NCI-H2227 (cell line): ENCODE measurements around the gene FDPS.
A peak's percentile ranks its signal among the peaks of the same experiment; 100 is the strongest.
"Not testable (repeated sequence)": the region's sequence is repeated elsewhere in the genome, so short reads cannot be mapped to it uniquely, and the experiment has no call there.

ENCODE experiments used
- DNase-seq: peaks from one replicate; lab custom pipeline; 2025; ENCODE audit not compliant: unreplicated experiment; lab: John Stamatoyannopoulos, UW

Gene FDPS

GRCh38 chr1:155318082-155318481, 9.4 kb downstream of the FDPS start:
- DNase-seq = no peak

DNA sequence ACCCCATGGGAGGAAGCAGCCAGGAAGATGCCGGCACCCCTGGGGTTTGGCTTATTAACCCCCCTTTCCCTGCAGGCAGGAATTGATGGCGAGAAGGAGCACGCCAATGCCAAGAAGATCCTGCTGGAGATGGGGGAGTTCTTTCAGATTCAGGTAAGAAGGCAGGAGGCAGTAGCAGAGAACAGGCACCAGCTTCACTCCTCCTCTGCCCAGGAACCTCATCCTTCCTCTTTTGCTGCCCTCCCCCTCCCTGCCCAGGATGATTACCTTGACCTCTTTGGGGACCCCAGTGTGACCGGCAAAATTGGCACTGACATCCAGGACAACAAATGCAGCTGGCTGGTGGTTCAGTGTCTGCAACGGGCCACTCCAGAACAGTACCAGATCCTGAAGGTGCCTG, 10.9 kb downstream of the FDPS start:
- no peak for DNase-seq

- no peak for DNase-seq
Measured at GRCh38 chr1:155320252-155320651, 11.6 kb downstream of the FDPS start.

GRCh38 chr1:155320661-155321617, 12.3 kb downstream of the FDPS start, which contains the start of gene RUSC1:
TSS of gene RUSC1 (plus strand) at chr1:155320894. CDS start at chr1:155321774, 880 bp downstream.
- DNase-seq = peak; percentile 94

DNA sequence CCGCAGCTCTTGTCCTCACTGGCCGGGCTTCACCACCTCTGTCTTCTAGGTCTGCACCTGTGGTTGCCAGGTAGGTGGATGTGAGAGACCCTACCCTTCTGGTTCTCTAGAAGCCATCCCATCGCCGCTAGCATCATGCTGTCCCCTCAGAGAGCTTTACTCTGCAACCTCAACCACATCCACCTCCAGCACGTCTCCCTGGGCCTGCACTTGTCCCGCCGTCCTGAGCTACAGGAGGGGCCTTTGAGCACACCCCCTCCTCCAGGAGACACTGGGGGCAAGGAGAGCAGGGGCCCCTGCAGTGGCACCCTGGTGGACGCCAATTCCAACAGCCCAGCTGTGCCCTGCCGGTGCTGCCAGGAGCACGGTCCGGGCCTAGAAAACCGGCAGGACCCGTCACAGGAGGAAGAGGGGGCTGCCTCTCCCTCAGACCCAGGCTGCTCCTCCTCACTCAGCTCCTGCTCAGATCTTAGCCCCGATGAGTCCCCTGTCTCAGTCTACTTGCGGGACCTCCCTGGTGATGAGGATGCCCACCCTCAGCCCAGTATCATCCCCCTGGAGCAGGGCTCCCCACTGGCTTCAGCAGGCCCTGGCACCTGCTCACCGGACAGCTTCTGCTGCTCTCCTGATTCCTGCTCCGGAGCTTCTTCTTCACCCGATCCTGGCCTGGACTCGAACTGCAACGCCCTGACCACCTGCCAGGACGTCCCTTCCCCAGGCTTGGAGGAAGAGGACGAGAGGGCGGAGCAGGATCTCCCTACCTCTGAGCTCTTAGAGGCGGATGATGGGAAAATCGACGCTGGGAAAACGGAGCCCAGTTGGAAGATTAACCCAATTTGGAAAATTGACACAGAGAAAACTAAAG, 13.2 kb downstream of the FDPS start:
- peak; percentile 46 for DNase-seq

DNA sequence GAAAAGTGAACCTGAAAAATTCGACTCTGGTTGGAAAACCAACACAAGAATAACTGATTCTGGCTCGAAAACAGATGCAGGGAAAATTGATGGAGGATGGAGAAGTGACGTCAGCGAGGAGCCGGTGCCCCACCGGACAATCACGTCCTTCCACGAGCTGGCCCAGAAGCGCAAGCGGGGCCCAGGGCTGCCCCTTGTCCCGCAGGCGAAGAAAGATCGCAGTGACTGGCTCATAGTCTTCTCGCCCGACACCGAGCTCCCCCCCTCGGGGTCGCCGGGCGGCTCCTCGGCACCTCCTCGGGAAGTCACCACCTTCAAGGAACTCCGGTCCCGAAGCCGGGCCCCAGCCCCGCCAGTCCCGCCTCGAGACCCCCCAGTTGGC, 13.9 kb downstream of the FDPS start:
- peak; percentile 60 for DNase-seq

GRCh38 chr1:155322953-155323728, 14.5 kb downstream of the FDPS start:
- peak; percentile 93 for DNase-seq

GRCh38 chr1:155323729-155324036, 15.0 kb downstream of the FDPS start:
- peak; percentile 88 for DNase-seq

DNA sequence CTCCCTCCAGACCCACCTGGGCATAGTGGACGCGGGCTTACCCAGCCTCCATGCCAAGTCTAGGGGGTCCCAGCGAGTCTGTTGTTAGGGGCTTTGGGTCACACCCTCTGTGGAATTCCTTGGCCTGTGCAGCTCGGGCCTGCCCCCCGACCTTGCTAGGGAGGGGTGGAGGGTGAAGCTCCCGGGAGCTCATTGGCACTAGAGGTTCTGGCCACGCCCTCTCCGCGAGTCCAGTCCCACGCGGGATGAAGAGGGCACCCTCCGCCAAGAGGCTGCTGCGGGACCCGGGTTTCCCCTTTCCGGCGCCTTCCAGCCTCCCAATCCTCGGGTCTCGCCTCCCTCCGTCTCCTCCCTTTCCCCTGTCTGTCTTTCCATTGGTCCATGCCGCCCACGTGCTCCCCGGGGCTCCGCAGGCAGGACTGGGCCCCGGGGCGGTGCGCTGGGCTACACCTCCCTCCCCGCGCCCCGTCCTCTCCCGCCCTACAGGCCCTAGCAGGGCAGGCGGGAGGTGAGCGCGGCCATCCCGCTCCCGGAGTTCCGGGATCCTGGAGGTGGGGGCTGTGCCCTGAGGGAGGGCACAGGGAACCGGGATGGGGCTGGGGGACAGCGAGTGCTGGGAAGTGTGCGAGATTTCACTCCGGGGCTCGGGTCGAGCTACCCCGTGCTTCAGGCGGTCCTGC, 15.5 kb downstream of the FDPS start:
- DNase-seq = peak; percentile 94

- DNase-seq = peak; percentile 72
Measured at GRCh38 chr1:155324717-155325602, 16.3 kb downstream of the FDPS start.

DNA sequence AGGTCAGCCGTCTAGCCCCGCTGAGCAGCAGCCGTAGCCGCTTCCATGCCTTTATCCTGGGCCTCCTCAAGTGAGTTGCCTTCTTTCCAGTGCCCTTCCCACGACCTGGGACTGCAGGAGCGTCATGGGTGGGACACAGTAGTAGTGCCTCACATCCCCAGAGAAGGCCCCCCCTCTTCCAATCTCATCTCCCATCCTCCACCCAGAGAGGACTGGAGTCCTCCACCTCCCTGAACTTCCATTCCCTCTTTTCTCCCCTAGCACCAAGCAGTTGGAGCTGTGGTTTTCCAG, 16.9 kb downstream of the FDPS start:
- no peak for DNase-seq

DNA sequence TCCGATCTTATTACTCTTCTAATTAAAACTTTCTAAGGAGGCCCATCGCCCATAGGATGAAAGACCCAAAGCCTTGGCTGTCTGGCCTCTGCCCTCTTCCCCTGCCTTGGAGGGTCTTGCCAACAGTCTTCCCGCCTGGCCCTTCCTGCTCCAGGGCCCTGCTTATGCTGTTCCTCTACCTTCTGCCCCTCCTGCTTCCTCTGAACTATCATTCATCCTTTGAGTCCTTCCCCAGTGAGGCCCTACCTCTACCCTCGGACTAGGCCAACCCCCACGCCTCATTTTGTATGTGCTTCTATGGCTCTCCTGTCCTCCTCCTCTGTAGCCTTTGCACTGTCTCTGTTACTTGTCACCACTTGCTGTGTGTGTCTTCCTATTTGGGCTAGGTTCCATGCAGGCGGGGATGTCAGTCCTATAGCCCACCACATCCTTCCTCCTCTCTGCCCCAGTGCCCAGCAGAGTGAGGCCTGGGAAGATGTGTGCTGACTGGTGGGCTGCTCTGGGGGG, 17.4 kb downstream of the FDPS start:
- no peak for DNase-seq

GRCh38 chr1:155326631-155327037, 18.0 kb downstream of the FDPS start:
- DNase-seq = no peak

DNA sequence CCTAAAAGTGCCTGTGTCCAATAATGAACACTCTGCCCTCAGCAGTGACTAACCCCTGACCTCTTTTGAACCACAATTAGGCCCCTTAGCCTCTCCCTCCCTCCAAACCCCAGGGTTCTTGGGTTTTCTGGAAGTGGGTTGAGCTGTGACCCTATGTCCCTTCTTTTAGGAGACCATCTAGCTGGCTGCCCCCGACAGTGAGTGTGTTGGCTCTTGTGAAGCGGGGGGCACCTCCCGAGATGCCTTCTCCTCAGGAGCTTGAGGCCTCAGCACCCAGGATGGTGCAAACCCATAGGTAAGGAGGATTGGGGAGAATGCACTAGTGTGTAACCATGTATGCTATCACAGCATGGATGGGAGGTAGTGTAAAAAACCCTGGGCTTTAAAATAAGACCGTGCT, 19.3 kb downstream of the FDPS start:
- DNase-seq = no peak

DNA sequence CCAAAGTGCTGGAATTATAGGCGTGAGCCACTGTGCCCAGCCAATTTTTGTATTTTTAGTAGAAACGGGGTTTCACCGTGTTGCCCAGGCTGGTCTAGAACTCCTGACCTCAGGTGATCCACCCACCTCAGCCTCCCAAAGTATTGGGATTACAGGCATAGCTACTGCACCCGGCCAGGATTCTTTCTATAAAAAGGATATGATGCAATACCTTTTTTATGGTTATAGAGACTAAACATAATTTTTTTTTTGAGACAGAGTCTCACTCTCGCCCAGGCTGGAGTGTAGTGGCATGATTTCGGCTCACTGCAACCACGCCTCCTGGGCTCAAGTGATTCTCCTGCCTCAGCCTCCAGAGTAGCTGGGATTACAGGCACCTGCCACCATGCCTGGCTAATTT, 20.2 kb downstream of the FDPS start:
- not testable (repeated sequence) for DNase-seq

DNA sequence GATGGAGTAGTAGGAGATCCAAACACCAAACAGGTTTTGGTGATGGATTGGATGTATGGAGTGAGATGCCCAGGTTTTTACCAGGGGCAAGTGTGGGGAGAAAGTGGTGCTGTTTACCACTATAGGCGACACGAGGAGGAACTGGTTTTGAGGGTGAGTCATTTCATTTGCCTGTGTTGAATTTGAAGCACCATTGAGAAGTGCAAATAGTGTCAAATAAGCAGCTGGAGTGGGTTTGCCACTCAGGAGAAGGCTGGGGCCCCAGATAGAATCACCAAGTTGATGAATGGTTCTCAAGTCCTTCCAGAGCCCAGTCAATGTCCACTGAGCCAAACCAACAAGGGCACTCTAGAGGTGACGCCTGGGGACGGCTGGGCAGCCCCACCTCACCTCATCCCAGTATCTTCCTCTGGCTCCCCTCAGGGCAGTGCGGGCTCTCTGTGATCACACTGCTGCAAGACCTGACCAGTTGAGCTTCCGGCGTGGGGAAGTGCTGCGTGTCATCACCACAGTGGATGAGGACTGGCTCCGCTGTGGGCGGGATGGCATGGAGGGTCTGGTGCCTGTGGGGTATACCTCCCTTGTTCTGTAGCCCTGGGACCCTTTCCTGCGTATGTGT, 21.4 kb downstream of the FDPS start:
- no peak for DNase-seq

DNA sequence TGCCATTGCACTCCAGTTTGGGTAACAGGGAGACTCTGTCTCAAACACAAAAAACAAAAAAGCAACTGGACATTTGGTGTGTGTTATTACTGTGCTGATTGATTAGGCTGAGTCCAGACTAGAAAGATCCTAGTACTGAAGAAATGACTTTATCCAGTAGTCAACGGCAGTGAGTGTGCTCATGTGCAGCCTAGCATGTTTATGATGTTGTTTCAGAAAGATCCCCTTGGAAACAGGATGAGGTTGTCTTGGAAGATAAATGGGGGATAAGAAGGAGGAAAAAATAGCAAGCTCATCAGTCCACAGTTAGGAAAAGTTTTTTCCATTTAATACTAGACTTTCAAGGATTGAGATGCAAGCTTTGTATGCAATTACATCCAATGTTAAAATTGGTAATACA, 26.3 kb downstream of the FDPS start:
- DNase-seq = no peak

DNA sequence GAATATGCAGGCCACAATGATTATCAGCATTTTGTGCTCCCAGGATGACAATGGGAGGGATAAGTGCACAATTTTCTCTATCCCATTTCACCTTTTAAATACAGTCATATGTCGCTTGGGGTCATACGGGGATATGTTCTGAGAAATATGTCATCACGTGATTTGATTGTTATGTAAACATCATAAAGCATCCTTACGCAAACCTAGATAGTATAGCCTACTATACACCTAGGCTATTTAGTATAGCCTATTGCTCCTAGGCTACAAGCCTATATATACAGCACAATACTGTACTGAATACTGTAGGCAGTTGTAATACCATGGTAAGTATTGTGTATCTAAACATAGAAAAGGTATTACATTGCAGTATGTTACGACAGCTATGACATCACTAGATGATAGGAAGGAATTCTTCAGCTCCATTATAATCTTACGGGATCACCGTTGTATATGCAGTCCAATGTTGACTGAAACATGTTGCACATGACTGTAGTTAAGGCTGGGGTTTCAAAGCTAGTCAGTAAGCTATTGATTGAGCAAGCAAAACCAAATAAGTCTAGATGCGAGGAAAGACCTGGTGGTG, 30.9 kb downstream of the FDPS start:
- no peak for DNase-seq

DNA sequence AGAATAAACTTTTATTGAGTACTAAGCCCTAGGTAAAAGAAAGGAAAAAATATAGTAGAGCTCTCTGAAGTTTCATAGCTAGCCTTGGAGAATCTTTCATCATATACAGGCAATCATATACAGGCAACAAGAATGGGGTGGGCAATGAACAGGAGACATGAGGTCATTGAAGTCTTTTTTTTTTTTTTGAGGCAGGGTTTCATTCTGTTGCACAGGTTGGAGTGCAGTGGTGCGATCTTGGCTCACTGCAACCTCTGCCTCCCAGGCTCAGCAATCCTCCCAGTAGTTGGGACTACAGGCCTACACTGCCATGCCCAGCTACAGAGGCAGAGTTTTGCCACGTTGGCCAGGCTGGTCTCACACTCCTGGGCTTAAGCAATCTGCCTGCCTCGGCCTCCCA, 34.2 kb downstream of the FDPS start:
- no peak for DNase-seq
